Measurements from ENCODE around the gene HOXC4. TPM values are rescaled to one million over a fixed set of nuclear protein-coding genes. Genes with fewer than 3 reads are reported as not detected.
"Not testable (repeated sequence)": the region's sequence is repeated elsewhere in the genome, so short reads cannot be mapped to it uniquely, and the experiment has no call there.

The HOXC4 gene
- total and polyA plus RNA-seq, 2 donors (not counting 3 experiments of a cell fraction or from before 2014, with no cell fraction given): 0.06 to 0.58 TPM

DNA sequence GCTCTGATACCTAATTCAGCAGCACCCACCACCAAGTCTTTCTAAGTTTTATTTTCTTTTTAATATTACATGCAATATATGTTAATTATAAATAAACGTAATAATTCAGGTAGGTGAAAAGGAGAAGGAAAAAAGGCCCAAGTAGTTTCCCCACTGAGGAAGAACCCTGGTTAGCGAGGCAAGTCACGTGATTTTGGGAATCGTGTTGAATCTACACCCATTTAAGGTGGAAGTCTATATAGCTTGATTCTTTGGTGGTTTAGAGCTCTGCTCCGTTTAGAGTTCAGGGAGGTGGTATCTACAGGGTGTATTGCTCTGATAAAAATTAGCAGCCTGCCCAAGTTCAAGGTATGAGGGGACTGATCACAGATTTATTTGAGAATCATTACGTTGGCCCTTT lies 47.0 kb downstream of the HOXC4 start:
- POLR2A ChIA-PET; H3K9me3 ChIP-seq (replicated peaks; ENCODE audit: control insufficient read depth, insufficient read depth, low read length); H3K9me1 ChIP-seq (replicated peaks; ENCODE audit: control insufficient read depth, extremely low read depth, insufficient read depth, low read length); H3K4me1 ChIP-seq (ENCODE audit: control insufficient read depth, extremely low read depth, insufficient read depth, low read length); DNase-seq (ENCODE audit: low read depth, low spot score); BruUV-seq (replicated peaks); intact Hi-C loops (cut with micrococcal nuclease); H3K27me3 ChIP-seq (ENCODE audit: control insufficient read depth in 2 of 2, insufficient read depth in 2 of 2, low read length in 2 of 2); H3K4me2 ChIP-seq (ENCODE audit: insufficient read depth, low read length); H3K36me3 ChIP-seq (ENCODE audit: control insufficient read depth in 2 of 2, extremely low read depth in 1 of 2, insufficient read depth in 2 of 2, low read length in 2 of 2); H3K9ac ChIP-seq (replicated peaks; ENCODE audit: extremely low read depth, insufficient read depth, low read length); H3K79me2 ChIP-seq (ENCODE audit: control insufficient read depth, insufficient read depth, low read length); CTCF ChIA-PET; H4K20me1 ChIP-seq (replicated peaks; ENCODE audit: control insufficient read depth, extremely low read depth, insufficient read depth, low read length); H3K27ac ChIP-seq (ENCODE audit: insufficient read depth, low read depth, low read length); H2AFZ ChIP-seq (ENCODE audit: low read depth, low read length); FAIRE-seq; dilution Hi-C loops (cut with MboI; ENCODE audit: extremely low pct_ligation_motif_present, low sequenced_read_pairs); H3K4me3 ChIP-seq (replicated peaks in 1 of 3; ENCODE audit: insufficient read depth in 1 of 3, low read depth in 1 of 3, low read length in 3 of 3): not testable (repeated sequence)

DNA sequence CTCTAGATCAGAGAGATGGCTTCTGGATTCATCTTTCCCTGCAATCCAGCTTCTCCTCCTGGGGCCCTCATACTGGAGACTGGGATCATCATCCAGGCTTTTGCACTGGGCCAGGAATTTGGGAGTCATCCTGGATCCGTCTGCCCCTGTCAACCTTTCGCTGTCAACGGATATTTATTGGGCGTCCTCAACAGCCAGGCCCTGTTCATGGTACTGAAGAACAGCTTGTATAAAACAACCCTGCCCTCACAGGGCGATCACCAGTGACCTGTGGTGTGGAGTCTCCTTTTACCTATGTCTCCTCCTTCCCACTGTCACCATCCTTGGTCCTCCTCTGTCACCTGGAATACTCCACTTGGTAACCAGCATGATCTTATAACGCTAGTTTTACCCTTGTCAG lies 48.6 kb downstream of the HOXC4 start:
- POLR2A ChIA-PET; DNase-seq (ENCODE audit: low read depth, low spot score); CTCF ChIA-PET; H3K36me3 ChIP-seq (ENCODE audit: control insufficient read depth in 2 of 2, extremely low read depth in 1 of 2, insufficient read depth in 2 of 2, low read length in 2 of 2); H2AFZ ChIP-seq (ENCODE audit: low read depth, low read length); FAIRE-seq; dilution Hi-C loops (cut with MboI; ENCODE audit: extremely low pct_ligation_motif_present, low sequenced_read_pairs); H3K4me3 ChIP-seq (replicated peaks in 1 of 3; ENCODE audit: insufficient read depth in 1 of 3, low read depth in 1 of 3, low read length in 3 of 3); H3K79me2 ChIP-seq (ENCODE audit: control insufficient read depth, insufficient read depth, low read length); H3K9ac ChIP-seq (replicated peaks; ENCODE audit: extremely low read depth, insufficient read depth, low read length); H3K4me1 ChIP-seq (ENCODE audit: control insufficient read depth, extremely low read depth, insufficient read depth, low read length); H3K9me3 ChIP-seq (replicated peaks; ENCODE audit: control insufficient read depth, insufficient read depth, low read length); H3K27ac ChIP-seq (ENCODE audit: insufficient read depth, low read depth, low read length); BruUV-seq (replicated peaks); H4K20me1 ChIP-seq (replicated peaks; ENCODE audit: control insufficient read depth, extremely low read depth, insufficient read depth, low read length); H3K4me2 ChIP-seq (ENCODE audit: insufficient read depth, low read length); H3K9me1 ChIP-seq (replicated peaks; ENCODE audit: control insufficient read depth, extremely low read depth, insufficient read depth, low read length); intact Hi-C loops (cut with micrococcal nuclease): not testable (repeated sequence)
- peaks cover 6 to 12% of the 10 kb centered on the region in 2 experiments for H3K27me3 ChIP-seq (ENCODE audit: control insufficient read depth in 2 of 2, insufficient read depth in 2 of 2, low read length in 2 of 2)

DNA sequence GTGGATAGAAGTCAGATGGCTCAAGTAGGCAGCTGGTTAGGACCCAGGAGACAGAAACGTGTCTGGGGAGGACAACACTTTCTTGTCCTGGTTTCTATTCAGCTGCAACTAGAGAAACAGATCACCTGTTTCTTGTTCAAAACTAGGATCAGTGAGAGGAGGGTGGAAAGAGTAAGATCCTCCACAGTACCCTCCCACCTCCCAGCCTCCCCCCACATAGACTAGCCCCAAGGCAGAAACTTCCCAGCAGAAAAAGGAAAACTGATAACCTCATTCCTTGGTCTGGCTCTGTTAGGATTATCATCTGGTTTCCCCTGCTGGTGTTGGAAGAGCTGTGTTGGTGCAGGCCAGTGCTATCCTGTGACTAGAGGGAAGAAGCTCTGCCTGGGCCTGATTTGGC lies 50.2 kb downstream of the HOXC4 start:
- H3K4me3 ChIP-seq (replicated peaks in 1 of 3; ENCODE audit: insufficient read depth in 1 of 3, low read depth in 1 of 3, low read length in 3 of 3); H3K9me3 ChIP-seq (replicated peaks; ENCODE audit: control insufficient read depth, insufficient read depth, low read length); dilution Hi-C loops (cut with MboI; ENCODE audit: extremely low pct_ligation_motif_present, low sequenced_read_pairs); H3K79me2 ChIP-seq (ENCODE audit: control insufficient read depth, insufficient read depth, low read length); H3K4me1 ChIP-seq (ENCODE audit: control insufficient read depth, extremely low read depth, insufficient read depth, low read length); H3K9ac ChIP-seq (replicated peaks; ENCODE audit: extremely low read depth, insufficient read depth, low read length); DNase-seq (ENCODE audit: low read depth, low spot score); H3K36me3 ChIP-seq (ENCODE audit: control insufficient read depth in 2 of 2, extremely low read depth in 1 of 2, insufficient read depth in 2 of 2, low read length in 2 of 2); POLR2A ChIA-PET; CTCF ChIA-PET; intact Hi-C loops (cut with micrococcal nuclease); FAIRE-seq; BruUV-seq (replicated peaks); H2AFZ ChIP-seq (ENCODE audit: low read depth, low read length); H3K4me2 ChIP-seq (ENCODE audit: insufficient read depth, low read length); H3K9me1 ChIP-seq (replicated peaks; ENCODE audit: control insufficient read depth, extremely low read depth, insufficient read depth, low read length); H3K27ac ChIP-seq (ENCODE audit: insufficient read depth, low read depth, low read length); H4K20me1 ChIP-seq (replicated peaks; ENCODE audit: control insufficient read depth, extremely low read depth, insufficient read depth, low read length): not testable (repeated sequence)
- peaks cover 8 to 17% of the 10 kb centered on the region in 2 experiments for H3K27me3 ChIP-seq (ENCODE audit: control insufficient read depth in 2 of 2, insufficient read depth in 2 of 2, low read length in 2 of 2)

MicroRNA genes within 50 kb of the gene (microRNA counts, 767-probe panel; counts per million panel counts)
- 723 counts per million, percentile 96 among the panel's probes with 10 or more counts for microRNA hsa-miR-615-3p
- microRNA hsa-miR-615-5p: 723 counts per million, percentile 96 among the panel's probes with 10 or more counts

Small RNAs within 50 kb of the gene (microRNA-seq; reads per million reads assigned to microRNA genes)
- gene MIR615 (ENCODE audit: borderline number of aligned reads, borderline replicate concordance): 9.6 reads per million, percentile 24 among the genes with 10 or more reads in this experiment

Small RNAs within 50 kb of the gene (small RNA-seq; reads per million reads assigned to genes)
- not detected for gene HOXC5 (ENCODE audit: insufficient read depth, insufficient read length, low read depth, low replicate concordance)
- not detected for gene MIR615 (ENCODE audit: insufficient read depth, insufficient read length, low read depth, low replicate concordance)
- gene RF00019 (ENCODE audit: insufficient read depth, insufficient read length, low read depth, low replicate concordance): not detected

Other genes starting within 250 kb of the HOXC4 start
- gene HOXC13, start 115.0 kb upstream of the HOXC4 start, total RNA-seq: not detected in 2 replicates
- not detected in 2 replicates for gene HOXC13, start 115.0 kb upstream of the HOXC4 start, polyA plus RNA-seq
- gene HOXC12, start 98.9 kb upstream of the HOXC4 start, total RNA-seq: not detected in 2 replicates
- not detected in 2 replicates for gene HOXC12, start 98.9 kb upstream of the HOXC4 start, polyA plus RNA-seq
- not detected in 2 replicates for gene HOXC11, start 80.7 kb upstream of the HOXC4 start, total RNA-seq
- gene HOXC11, start 80.7 kb upstream of the HOXC4 start, polyA plus RNA-seq: not detected in 2 replicates
- gene HOTAIR, start 78.9 kb upstream of the HOXC4 start, total RNA-seq: not detected in 2 replicates
- gene HOTAIR, start 78.9 kb upstream of the HOXC4 start, polyA plus RNA-seq: not detected in 2 replicates
- gene HOXC10, start 68.7 kb upstream of the HOXC4 start, total RNA-seq: 0.44 TPM in 1 of 2 replicates, not detected in the other
- 0.18 TPM in 2 replicates for gene HOXC10, start 68.7 kb upstream of the HOXC4 start, polyA plus RNA-seq
- 0.21 and 0.40 TPM in 2 replicates for gene HOXC9, start 53.7 kb upstream of the HOXC4 start, total RNA-seq
- 0.54 and 0.58 TPM in 2 replicates for gene HOXC9, start 53.7 kb upstream of the HOXC4 start, polyA plus RNA-seq
- 0.35 TPM in 1 of 2 replicates, not detected in the other for gene HOXC8, start 44.9 kb upstream of the HOXC4 start, total RNA-seq
- 0.03 and 0.19 TPM in 2 replicates for gene HOXC8, start 44.9 kb upstream of the HOXC4 start, polyA plus RNA-seq
- gene HOXC6, start 25.4 kb upstream of the HOXC4 start, total RNA-seq: 0.51 and 0.58 TPM in 2 replicates
- gene HOXC6, start 25.4 kb upstream of the HOXC4 start, polyA plus RNA-seq: 0.57 and 0.72 TPM in 2 replicates
- not detected in 2 replicates for gene HOXC5, start 20.8 kb upstream of the HOXC4 start, total RNA-seq
- gene HOXC5, start 20.8 kb upstream of the HOXC4 start, polyA plus RNA-seq: not detected in 2 replicates
- gene SMUG1, start 135.2 kb downstream of the HOXC4 start, total RNA-seq: 17.5 and 17.8 TPM in 2 replicates
- 36.4 and 41.6 TPM in 2 replicates for gene SMUG1, start 135.2 kb downstream of the HOXC4 start, polyA plus RNA-seq
- gene CBX5, start 226.3 kb downstream of the HOXC4 start, total RNA-seq: 111 TPM in 2 replicates
- 20.4 and 22.8 TPM in 2 replicates for gene CBX5, start 226.3 kb downstream of the HOXC4 start, polyA plus RNA-seq
- 1,437 and 1,470 TPM in 2 replicates for gene HNRNPA1, start 226.9 kb downstream of the HOXC4 start, total RNA-seq
- gene HNRNPA1, start 226.9 kb downstream of the HOXC4 start, polyA plus RNA-seq: 340 and 566 TPM in 2 replicates
- gene NFE2, start 247.2 kb downstream of the HOXC4 start, total RNA-seq: not detected in 2 replicates
- not detected in 2 replicates for gene NFE2, start 247.2 kb downstream of the HOXC4 start, polyA plus RNA-seq